Activated CD8-positive, alpha-beta memory T cell treated with anti-CD3 and anti-CD28 coated beads, Interleukin-2, amount 10 ng/mL, durations not matched to agents 7 days and 5 days (primary cell): ENCODE measurements around the gene KIAA0753. TPM values are rescaled to one million over a fixed set of nuclear protein-coding genes. Genes with fewer than 3 reads are reported as not detected.

Source experiments
- ATAC-seq: fragments of 150-1000 bp; cut with Tn5 transposase; one replicate; pipeline ENCODE4 v1.10.0; 2021; ENCODE audit warnings: moderate library complexity
- CTCF ChIA-PET: fragments of 350-600 bp; sonication (Branson Sonifier 250); formaldehyde crosslinking; loops from one replicate; lab custom pipeline; 2021; ENCODE audit warnings: antibody characterized with exemption; lab: Charles Lee
- DNase-seq: peaks from one replicate; pipeline ENCODE4 v3.0.0-alpha.2; 2020
- H3K27ac Mint-ChIP-seq: one replicate; pipeline ENCODE4 v1.8.0; 2021; ENCODE audit warnings: mild to moderate bottlenecking, mixed read lengths
- H3K27me3 Mint-ChIP-seq: one replicate; pipeline ENCODE4 v1.8.0; 2021; ENCODE audit warnings: mixed read lengths
- H3K36me3 Mint-ChIP-seq: one replicate; pipeline ENCODE4 v1.8.0; 2021; ENCODE audit warnings: mild to moderate bottlenecking, mixed read lengths
- H3K4me1 Mint-ChIP-seq: one replicate; pipeline ENCODE4 v1.8.0; 2021; ENCODE audit warnings: mixed read lengths
- H3K4me3 Mint-ChIP-seq: one replicate; pipeline ENCODE4 v1.8.0; 2021; ENCODE audit warnings: mild to moderate bottlenecking, moderate library complexity, mixed read lengths
- H3K9me3 Mint-ChIP-seq: one replicate; pipeline ENCODE4 v1.8.0; 2022; ENCODE audit warnings: low read depth, mixed read lengths
- total RNA-seq, 2 experiments: library from RNA; stranded (reverse); gene quantifications; one replicate each; pipeline ENCODE4 v1.2.3, GENCODE V29; 2021

KIAA0753 gene
- total RNA-seq, 2 experiments from 2014 or later = 16.5 to 18.0 TPM

DNA sequence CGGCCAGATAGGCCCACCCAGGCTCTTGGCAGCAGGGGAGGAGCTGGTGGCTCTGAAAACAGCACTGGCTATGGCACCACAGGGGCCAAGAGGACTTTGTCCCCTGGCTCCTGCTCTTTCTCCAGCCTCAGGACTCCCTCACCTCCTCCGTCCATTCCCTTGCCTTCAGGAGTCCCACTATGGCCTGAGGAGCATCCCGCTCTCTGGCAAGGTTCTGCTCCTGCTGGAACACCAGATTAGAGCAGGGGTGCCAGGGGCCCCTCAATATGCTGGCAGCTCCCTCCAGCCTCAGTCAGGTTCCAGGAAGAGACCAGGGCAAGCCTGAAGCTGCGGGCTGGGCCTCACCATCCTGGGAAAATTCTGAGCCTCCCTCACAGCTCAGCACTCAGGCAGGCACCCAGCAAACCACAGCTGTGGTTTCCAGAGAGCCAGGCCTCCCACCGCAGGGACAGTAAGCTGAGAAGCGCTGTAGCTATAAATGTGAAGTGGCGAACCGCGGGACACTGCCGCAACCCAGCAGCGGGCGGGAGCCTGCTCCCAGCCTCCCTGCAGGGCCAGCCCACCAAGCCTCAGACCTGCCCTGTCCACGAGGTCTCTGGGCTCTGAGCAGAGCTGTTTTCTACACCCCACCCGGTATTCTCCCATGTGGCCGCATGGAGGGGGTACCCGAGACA lies 36.8 kb upstream of the KIAA0753 start:
- Mint-ChIP-seq H3K27me3 (peaks cover 54% of the 10 kb centered on the region), H3K4me1 (peaks cover 12% of the 10 kb centered on the region), H3K36me3 (no peaks in the 10 kb centered on the region), H3K4me3 (no peak overlapping the region), H3K27ac (no peak overlapping the region), H3K9me3 (no peaks in the 10 kb centered on the region)
- CTCF ChIA-PET = interaction anchor here (1.0 to 1.3 kb wide), 2 partner anchors 10 to 141 kb away, joined by 3 to 5 read pairs; no protein-coding TSS in a partner anchor
- ATAC-seq = peak; percentile 50
- DNase-seq = peak; percentile 73

DNA sequence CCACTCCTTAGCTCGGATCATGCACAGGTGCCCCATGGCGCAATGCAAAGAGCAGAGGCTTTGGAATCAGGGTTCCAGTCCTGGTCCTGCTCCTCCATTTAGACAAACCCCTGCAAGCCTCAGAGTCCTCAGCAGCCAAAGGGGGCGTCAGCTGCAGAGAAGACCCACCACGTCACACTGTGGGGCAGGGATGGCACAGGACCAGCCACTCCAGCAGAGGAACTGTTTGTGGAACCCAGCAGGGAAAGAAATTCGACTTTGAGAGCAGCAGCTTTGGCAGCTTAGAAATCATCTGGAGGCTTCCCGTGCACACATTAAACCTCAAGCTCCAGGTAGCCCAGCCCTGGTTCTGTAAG lies 36.3 kb upstream of the KIAA0753 start:
- H3K4me3 Mint-ChIP-seq = no peak overlapping the region
- no peaks in the 10 kb centered on the region for H3K9me3 Mint-ChIP-seq
- no peak overlapping the region for H3K27ac Mint-ChIP-seq
- ATAC-seq = no peak
- CTCF ChIA-PET = interaction anchor here (1.0 to 1.3 kb wide), 2 partner anchors 10 to 141 kb away, joined by 3 to 5 read pairs; no protein-coding TSS in a partner anchor
- peaks cover 49% of the 10 kb centered on the region for H3K27me3 Mint-ChIP-seq
- H3K36me3 Mint-ChIP-seq = no peaks in the 10 kb centered on the region
- peaks cover 12% of the 10 kb centered on the region for H3K4me1 Mint-ChIP-seq
- DNase-seq = no peak

DNA sequence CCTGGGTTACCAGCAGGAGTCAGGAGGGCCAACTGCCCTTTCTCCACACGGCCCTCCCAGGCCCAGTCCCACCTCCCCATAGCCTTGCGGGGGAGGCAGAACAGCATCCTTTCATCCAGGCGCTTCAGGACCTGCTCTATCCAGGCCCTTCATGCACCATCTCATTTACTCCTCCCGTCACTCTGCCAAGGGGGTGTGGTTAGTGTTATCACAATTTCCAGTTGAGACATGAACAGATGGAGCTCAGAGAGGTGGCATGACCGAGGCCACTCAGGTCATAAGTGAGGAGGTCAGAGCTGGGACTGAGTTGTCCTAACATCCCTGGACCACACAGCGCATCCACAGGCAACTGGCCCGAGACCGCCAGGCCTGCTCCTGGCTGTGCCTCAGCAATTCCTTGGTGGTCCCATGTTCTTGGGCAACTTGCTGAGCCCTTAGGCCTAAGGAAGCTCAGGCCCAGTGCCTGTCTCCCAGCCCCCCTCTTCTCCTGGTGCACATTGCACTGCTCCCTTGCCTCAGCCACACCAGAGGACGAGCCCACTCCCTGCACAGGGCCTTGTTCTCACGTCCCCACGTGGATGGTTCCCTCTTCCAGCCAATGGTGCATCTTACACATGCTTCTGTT lies 34.8 kb upstream of the KIAA0753 start:
- Mint-ChIP-seq H3K9me3 (no peaks in the 10 kb centered on the region), H3K4me1 (peaks cover 12% of the 10 kb centered on the region), H3K27ac (no peak overlapping the region), H3K4me3 (no peak overlapping the region), H3K27me3 (peaks cover 39% of the 10 kb centered on the region), H3K36me3 (no peaks in the 10 kb centered on the region)
- CTCF ChIA-PET = interaction anchor here (0.6 kb wide), 1 partner anchor 202 kb away, joined by 3 read pairs; no protein-coding TSS in a partner anchor
- DNase-seq (no peak), ATAC-seq (no peak)

DNA sequence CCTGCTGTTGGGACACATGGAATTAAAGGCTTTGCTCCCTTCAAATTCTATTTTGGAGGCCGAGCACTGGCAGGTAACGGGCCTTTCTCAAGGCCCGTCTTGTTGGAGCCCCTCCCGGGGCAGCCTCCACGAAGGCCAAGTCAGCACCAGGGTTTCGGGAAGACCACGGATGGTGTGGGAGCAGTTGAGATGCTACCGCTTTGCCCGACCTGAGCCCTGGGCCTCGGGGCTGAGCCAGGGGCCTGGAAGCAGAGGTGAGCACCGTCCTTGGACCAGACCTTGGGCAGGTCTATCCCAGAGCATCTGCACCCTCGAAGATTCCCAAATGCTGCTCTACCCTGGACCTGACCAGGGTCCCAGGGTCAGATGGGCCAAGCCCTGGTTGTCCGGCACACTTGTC lies 34.1 kb upstream of the KIAA0753 start:
- ATAC-seq = no peak
- H3K27ac Mint-ChIP-seq = no peak overlapping the region
- CTCF ChIA-PET = no interaction called here

DNA sequence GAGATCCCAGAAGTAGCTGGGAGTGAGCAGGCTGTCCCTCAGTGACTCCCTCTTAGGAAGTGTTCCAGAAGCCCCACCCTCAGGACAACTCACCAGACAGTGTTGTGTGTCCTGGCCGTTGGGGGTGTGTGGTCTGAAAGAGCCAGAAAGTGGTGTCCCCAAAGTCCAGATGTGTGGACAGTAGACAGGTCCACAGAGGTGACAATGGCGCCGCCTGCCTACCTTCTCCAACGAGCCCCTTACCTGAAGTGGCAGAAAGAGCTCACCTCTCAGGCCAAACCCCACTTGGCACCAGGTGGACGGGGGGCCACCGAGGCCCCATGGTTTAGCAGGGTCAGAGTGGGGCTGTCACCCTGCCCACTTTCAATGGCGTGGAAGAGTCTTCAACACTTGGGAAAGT lies 30.9 kb upstream of the KIAA0753 start:
- no peak for ATAC-seq
- CTCF ChIA-PET = interaction anchor here (1.2 kb wide), 2 partner anchors 10 to 11 kb away, joined by 3 to 5 read pairs; no protein-coding TSS in a partner anchor
- Mint-ChIP-seq H3K9me3 (no peaks in the 10 kb centered on the region), H3K4me1 (no peaks in the 10 kb centered on the region), H3K36me3 (no peaks in the 10 kb centered on the region), H3K27me3 (peaks cover 15% of the 10 kb centered on the region), H3K27ac (no peak overlapping the region), H3K4me3 (no peak overlapping the region)
- no peak for DNase-seq

More for the DNA sequence above, 34.1 kb upstream of the KIAA0753 start:
- H3K4me3 Mint-ChIP-seq = no peak overlapping the region
- peaks cover 12% of the 10 kb centered on the region for H3K4me1 Mint-ChIP-seq
- no peaks in the 10 kb centered on the region for H3K36me3 Mint-ChIP-seq
- no peaks in the 10 kb centered on the region for H3K9me3 Mint-ChIP-seq
- H3K27me3 Mint-ChIP-seq = peaks cover 33% of the 10 kb centered on the region
- DNase-seq = no peak

DNA sequence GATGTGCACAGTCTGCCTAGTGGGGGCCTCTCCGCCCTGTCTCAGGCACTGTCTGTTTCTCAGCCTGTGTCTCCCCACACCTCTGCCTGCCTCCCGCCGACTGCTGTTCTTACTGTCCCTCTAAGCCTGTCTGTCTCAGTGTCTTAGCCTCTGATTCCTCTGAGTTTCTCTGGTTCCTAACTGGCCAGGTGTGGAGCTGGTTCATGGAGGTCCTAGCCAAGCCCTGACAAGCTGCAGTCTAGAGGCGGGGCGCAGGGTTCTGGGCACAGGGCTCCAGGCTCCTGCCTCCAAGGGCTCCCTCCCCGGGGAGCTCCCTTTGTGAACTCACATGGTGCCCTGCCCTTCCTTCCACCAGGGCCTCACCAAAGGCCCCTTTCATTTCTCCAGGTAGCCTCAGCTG lies 30.5 kb upstream of the KIAA0753 start:
- DNase-seq (no peak), ATAC-seq (no peak)
- peaks cover 14% of the 10 kb centered on the region for H3K27me3 Mint-ChIP-seq
- H3K4me1 Mint-ChIP-seq = no peaks in the 10 kb centered on the region
- H3K27ac Mint-ChIP-seq = no peak overlapping the region
- H3K9me3 Mint-ChIP-seq = no peaks in the 10 kb centered on the region
- CTCF ChIA-PET = interaction anchor here (1.2 kb wide), 2 partner anchors 9 to 11 kb away, joined by 3 to 5 read pairs; no protein-coding TSS in a partner anchor
- H3K36me3 Mint-ChIP-seq = no peaks in the 10 kb centered on the region
- no peak overlapping the region for H3K4me3 Mint-ChIP-seq

DNA sequence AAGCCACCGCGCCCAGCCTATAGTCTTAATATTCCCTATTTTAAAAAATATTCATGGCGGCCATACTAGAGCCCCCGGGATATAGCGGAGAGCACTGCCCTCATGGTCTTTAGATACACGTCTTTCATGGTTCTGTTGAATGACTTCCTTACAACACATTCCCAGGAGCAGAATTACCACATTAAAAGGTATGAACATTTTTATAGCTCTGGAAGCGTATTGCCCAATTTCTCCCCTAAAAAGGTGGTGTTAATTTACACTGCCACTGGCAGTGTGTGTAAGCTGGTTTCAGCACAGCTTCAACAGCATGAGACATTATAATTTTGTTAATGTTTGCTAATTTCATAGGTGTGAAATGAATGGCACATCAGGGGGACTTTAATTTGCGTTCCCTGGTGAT lies 30.1 kb upstream of the KIAA0753 start:
- H3K4me1 Mint-ChIP-seq = no peaks in the 10 kb centered on the region
- H3K36me3 Mint-ChIP-seq = no peaks in the 10 kb centered on the region
- peaks cover 12% of the 10 kb centered on the region for H3K27me3 Mint-ChIP-seq
- no peak for DNase-seq
- ATAC-seq = no peak
- H3K9me3 Mint-ChIP-seq = no peaks in the 10 kb centered on the region
- no peak overlapping the region for H3K27ac Mint-ChIP-seq
- CTCF ChIA-PET = interaction anchor here (1.2 kb wide), 2 partner anchors 9 to 10 kb away, joined by 3 to 5 read pairs; no protein-coding TSS in a partner anchor
- H3K4me3 Mint-ChIP-seq = no peak overlapping the region

DNA sequence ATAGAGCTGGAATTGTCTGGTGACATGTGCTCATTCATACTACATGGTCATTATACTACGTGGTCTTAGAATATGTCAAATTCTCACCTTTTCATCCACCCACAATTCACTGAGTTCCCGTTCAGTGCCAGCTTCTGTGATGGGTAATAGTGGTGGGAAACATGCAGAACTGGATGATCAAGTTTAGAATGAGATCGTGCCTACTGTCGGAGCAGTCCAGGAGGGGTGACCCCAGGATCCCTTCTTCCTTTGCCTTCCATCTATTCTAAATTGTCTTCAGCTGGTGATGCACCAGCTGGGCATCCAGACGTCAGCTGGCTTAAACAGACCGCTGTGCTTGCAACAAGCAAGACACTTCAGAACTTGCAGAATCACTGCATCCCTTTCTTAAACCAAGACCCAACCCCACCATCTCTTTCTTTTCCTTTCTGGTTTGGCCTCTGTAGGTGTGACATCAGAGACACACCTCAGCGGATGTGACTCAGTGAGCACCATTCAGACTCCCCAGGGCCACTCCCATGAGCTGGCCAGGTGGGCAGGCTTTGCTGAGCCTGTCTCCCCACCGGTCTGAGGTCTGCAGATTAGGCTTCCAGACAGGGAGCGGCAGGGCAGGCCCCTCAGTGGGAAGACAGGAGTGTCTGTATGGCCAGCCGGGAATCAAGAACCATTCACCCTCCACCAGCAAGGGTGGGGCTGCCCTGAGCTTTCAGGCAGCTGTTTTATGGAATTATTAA lies 29.1 kb upstream of the KIAA0753 start:
- no peaks in the 10 kb centered on the region for H3K9me3 Mint-ChIP-seq
- DNase-seq = no peak
- H3K4me1 Mint-ChIP-seq = no peaks in the 10 kb centered on the region
- peaks cover 15% of the 10 kb centered on the region for H3K27me3 Mint-ChIP-seq
- peak; percentile 36 for ATAC-seq
- CTCF ChIA-PET = interaction anchor here (0.8 kb wide), 1 partner anchor 197 kb away, joined by 3 read pairs; no protein-coding TSS in a partner anchor
- no peak overlapping the region for H3K4me3 Mint-ChIP-seq
- H3K27ac Mint-ChIP-seq = no peak overlapping the region
- H3K36me3 Mint-ChIP-seq = no peaks in the 10 kb centered on the region

DNA sequence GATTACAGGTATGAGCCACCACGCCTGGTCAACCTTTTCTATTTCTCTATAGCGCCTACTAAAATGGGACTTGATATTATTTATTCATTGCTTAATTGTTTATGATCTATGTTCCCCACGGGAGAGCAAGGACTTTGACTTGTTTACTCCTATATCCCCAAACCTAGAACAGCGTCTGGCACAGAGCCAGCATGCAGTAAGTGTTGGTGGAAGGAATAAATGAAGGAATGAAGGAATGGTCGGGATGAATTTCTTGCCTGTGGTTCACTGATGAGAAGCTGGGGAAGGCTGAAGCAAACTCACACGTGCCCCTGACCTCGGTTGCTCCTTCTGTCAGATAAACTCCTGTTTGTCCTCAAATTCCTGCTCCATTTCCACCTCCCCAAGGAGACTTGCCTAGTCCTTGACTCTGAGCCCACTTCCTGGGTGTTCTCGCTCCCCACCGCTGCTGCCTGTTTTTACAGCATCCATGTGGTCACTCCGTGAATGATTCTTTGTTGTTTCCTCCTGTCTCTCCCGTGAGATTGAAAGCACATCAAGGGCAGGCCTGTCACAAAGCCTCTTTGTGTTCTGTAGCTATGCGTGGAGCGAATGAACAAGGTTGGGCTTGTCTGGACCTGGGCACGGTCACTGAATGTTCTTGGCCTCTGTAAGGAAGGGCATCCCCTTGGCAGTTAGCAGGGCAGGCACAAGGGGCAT lies 28.4 kb upstream of the KIAA0753 start:
- no peaks in the 10 kb centered on the region for H3K9me3 Mint-ChIP-seq
- H3K27me3 Mint-ChIP-seq = peaks cover 18% of the 10 kb centered on the region
- no peaks in the 10 kb centered on the region for H3K36me3 Mint-ChIP-seq
- ATAC-seq (no peak), DNase-seq (no peak)
- H3K4me1 Mint-ChIP-seq = no peaks in the 10 kb centered on the region
- H3K27ac Mint-ChIP-seq = no peak overlapping the region
- no peak overlapping the region for H3K4me3 Mint-ChIP-seq
- CTCF ChIA-PET = interaction anchor here (0.8 kb wide), 1 partner anchor 196 kb away, joined by 3 read pairs; no protein-coding TSS in a partner anchor

DNA sequence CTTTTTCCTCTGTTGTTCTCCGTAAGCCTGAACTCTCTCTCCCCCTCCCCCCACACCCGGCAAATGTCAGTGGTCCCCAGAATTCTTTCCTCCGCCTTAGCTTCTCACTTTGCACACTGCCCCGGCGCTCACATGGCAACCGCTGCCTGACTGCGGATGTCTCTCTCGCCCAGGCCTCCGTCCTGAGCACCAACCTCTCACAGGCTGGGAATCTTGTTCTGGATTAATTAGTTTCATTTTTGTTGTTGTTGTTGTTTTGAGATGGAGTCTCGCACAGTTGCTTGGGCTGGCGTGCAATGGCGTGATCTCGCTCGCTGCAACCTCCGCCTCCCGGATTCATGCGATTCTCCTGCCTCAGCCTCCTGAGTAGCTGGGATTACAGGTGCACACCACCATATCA lies 27.7 kb upstream of the KIAA0753 start:
- no peak for ATAC-seq
- H3K27ac Mint-ChIP-seq = no peak overlapping the region
- no peaks in the 10 kb centered on the region for H3K36me3 Mint-ChIP-seq
- no peaks in the 10 kb centered on the region for H3K9me3 Mint-ChIP-seq
- H3K4me1 Mint-ChIP-seq = no peaks in the 10 kb centered on the region
- CTCF ChIA-PET = interaction anchor here (2.5 kb wide), 1 partner anchor 175 kb away, joined by 12 read pairs; no protein-coding TSS in a partner anchor
- H3K27me3 Mint-ChIP-seq = peaks cover 22% of the 10 kb centered on the region
- DNase-seq = no peak
- H3K4me3 Mint-ChIP-seq = no peak overlapping the region

DNA sequence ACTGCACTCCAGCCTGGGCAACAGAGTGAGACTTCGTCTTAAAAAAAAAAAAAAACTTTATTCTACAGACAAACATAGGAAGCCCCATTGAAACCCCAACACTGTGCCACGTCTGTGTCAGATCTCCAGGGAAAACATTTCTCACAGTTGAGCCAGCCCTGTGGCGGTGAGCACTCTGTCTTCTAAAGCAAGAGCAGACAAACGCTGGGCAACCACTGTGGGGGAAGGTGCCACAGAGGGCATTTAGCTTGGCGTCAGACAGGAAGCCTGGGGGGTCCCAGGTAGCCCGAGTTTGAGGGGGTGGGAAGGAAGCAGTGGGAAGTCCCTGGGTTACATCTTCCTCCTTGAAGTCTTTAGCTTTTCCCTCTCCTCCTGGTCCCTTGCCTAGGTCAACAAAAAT lies 27.0 kb upstream of the KIAA0753 start:
- Mint-ChIP-seq H3K36me3 (no peaks in the 10 kb centered on the region), H3K4me1 (peaks cover 2% of the 10 kb centered on the region), H3K27me3 (peaks cover 27% of the 10 kb centered on the region), H3K9me3 (no peaks in the 10 kb centered on the region), H3K27ac (no peak overlapping the region), H3K4me3 (no peak overlapping the region)
- ATAC-seq = no peak
- CTCF ChIA-PET = interaction anchor here (1.3 to 2.5 kb wide), 6 partner anchors 9 to 176 kb away, joined by 3 to 12 read pairs (median 5); no protein-coding TSS in a partner anchor
- no peak for DNase-seq

DNA sequence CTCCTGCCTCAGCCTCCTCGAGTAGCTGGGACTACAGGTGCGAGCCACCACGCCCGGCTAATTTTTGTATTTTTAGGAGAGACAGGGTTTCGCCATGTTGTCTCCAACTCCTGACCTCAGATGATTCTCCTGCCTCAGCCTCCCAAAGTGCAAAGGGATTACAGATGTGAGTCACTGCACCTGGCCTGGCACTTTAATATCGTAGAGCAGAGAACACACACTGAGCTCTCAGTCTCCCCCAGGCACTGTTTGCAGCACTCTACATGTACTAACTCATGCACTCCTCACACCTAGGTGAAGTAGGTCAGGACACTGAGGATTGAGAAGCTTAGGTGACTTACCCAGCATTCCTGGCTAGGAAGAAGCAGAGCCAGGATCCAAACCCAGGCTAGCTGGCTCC lies 26.0 kb upstream of the KIAA0753 start:
- CTCF ChIA-PET = interaction anchor here (0.7 to 2.5 kb wide), 19 partner anchors 9 to 338 kb away, joined by 3 to 12 read pairs (median 4); no protein-coding TSS in a partner anchor
- H3K4me3 Mint-ChIP-seq = no peak overlapping the region
- H3K27ac Mint-ChIP-seq = no peak overlapping the region
- H3K9me3 Mint-ChIP-seq = no peaks in the 10 kb centered on the region
- no peak for ATAC-seq
- H3K4me1 Mint-ChIP-seq = peaks cover 7% of the 10 kb centered on the region
- H3K36me3 Mint-ChIP-seq = no peaks in the 10 kb centered on the region
- H3K27me3 Mint-ChIP-seq = peaks cover 34% of the 10 kb centered on the region
- no peak for DNase-seq
